ENCODE measurements around the gene OR4D10.
"Not testable (repeated sequence)": the region's sequence is repeated elsewhere in the genome, so short reads cannot be mapped to it uniquely, and the experiment has no call there.

OR4D10 gene

DNA sequence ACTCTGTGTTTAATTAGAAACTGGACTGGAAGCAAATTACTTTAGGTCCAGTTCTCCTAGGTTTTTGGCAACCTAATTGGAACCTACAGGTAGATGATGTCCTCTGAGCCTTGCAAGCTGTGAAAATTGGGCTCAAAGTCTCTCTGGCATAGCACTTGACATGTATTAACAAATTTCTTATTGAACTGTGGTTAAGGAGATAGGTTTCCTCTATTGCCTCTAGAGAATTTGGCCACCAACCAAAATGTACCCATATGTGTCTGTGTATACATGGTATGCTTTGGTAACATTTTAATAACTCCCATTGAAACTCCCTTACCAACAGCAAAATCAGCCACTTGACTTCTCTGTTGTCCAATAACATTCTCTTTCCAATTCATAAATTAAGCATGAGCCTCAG lies at the start of gene OR4D10:
Gene OR4D10, plus strand, starts transcription at position 301 of the 400 bp plus-strand sequence. CDS start 4,115 bp downstream, outside the sequence.
- H3K9me3 Mint-ChIP-seq: no peaks in the 10 kb centered on the region
- H3K4me1 Mint-ChIP-seq: no peaks in the 10 kb centered on the region
- H3K27ac Mint-ChIP-seq: no peak within 1 kb of the TSS
- H3K27me3 Mint-ChIP-seq: peaks cover 17% of the 10 kb centered on the region
- no peak within 1 kb of the TSS for H3K4me3 Mint-ChIP-seq
- ATAC-seq (no peak), DNase-seq (no peak)

GRCh38 chr11:59423835-59424234 lies 49.3 kb upstream of the OR4D10 start:
- no peak overlapping the region for H3K27ac Mint-ChIP-seq
- H3K4me3 Mint-ChIP-seq: no peak overlapping the region
- no peaks in the 10 kb centered on the region for H3K4me1 Mint-ChIP-seq
- DNase-seq (no peak), ATAC-seq (no peak)
- H3K9me3 Mint-ChIP-seq: no peaks in the 10 kb centered on the region
- no peaks in the 10 kb centered on the region for H3K27me3 Mint-ChIP-seq

GRCh38 chr11:59425131-59425530 lies 48.0 kb upstream of the OR4D10 start:
- H3K27ac Mint-ChIP-seq: no peak overlapping the region
- H3K27me3 Mint-ChIP-seq: no peaks in the 10 kb centered on the region
- ATAC-seq (no peak), DNase-seq (no peak)
- H3K9me3 Mint-ChIP-seq: no peaks in the 10 kb centered on the region
- H3K4me3 Mint-ChIP-seq: no peak overlapping the region
- no peaks in the 10 kb centered on the region for H3K4me1 Mint-ChIP-seq

DNA sequence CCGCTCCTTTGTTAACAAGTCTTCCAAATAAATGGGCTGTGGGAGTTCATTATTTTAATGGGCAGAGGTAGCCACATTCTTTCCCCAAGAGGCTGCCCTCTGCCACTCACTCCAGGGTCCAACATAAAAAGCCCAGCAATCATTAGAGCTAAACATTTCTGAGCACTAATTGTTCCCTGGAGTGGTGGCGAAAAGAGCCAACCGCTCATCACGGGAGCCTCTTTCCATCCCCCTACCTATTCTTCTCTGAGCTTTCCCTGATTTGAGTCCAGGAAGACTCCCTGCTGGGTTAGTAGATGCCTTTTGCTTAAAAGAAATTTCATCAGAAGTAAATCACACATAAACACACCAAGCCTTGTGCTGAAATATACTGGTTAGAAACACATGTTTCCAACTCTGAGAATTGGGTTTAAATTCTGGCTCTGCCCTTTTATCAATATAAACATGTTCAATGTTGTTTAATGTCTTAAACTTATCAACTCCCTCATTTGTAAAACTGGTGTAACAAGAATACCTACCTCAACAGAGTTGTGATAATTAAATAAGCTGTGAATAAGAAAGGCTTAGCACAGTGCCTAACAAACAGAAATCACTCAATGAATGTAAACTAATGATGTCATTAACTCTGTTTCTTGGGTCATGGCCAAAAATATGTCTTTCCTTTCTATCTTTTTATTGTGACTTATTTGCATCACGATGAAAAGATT lies 46.6 kb upstream of the OR4D10 start, which contains the start of gene OR5A2:
Gene OR5A2, minus strand, starts transcription at position 53 of the 707 bp plus-strand sequence. CDS start 3,460 bp downstream, outside the sequence.
- Mint-ChIP-seq H3K9me3 (no peaks in the 10 kb centered on the region), H3K4me3 (no peak within 1 kb of the TSS), H3K27ac (no peak within 1 kb of the TSS), H3K4me1 (no peaks in the 10 kb centered on the region), H3K27me3 (no peaks in the 10 kb centered on the region)
- ATAC-seq (no peak), DNase-seq (no peak)

DNA sequence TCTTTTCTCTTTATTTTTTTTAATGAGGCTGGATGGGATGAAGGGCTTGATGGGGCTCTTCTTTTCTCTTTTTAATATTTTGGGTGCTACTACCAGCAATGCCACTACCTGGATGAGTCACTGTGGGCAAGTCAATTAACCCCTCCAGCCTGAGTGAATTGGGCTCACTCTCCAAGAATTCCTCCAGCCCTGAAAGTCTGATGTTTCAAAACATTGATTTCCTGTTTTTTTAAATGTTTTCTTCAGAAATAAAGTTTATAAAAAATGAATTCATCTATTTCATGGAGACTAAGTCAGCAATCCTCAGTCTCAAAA lies 46.1 kb upstream of the OR4D10 start:
- ATAC-seq: no peak
- Mint-ChIP-seq H3K4me1 (no peaks in the 10 kb centered on the region), H3K27ac (no peak overlapping the region), H3K9me3 (no peaks in the 10 kb centered on the region), H3K27me3 (no peaks in the 10 kb centered on the region), H3K4me3 (no peak overlapping the region)
- no peak for DNase-seq

GRCh38 chr11:59429924-59430516 lies 43.1 kb upstream of the OR4D10 start:
- no peaks in the 10 kb centered on the region for H3K27me3 Mint-ChIP-seq
- DNase-seq: peak; percentile 31 to 45
- no peaks in the 10 kb centered on the region for H3K4me1 Mint-ChIP-seq

DNA sequence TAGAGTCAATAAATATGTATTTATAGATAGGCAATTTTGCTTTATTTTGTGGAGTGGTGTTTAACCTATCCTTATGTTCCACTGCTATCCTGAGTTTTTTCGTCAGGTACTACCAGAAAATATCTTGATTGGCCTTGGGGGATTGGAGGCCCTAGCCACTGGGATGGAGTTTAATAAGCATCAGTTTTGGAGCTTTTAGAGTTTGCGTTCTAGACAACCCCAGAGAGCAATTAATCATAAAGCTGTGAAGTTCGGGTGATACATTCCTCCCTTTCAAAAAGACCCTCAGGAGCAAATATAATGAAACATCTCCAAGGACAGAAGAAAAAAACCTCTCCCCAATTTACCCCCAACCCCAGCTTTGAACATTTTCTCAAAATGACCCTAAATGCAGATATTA lies 36.9 kb upstream of the OR4D10 start, which contains the start of gene OR5A1:
Gene OR5A1, plus strand, starts transcription at position 301 of the 400 bp plus-strand sequence. CDS start 6,700 bp downstream, outside the sequence.
- Mint-ChIP-seq H3K4me3 (no peak within 1 kb of the TSS), H3K9me3 (no peaks in the 10 kb centered on the region), H3K27me3 (no peaks in the 10 kb centered on the region), H3K4me1 (no peaks in the 10 kb centered on the region), H3K27ac (no peak within 1 kb of the TSS)
- DNase-seq (no peak), ATAC-seq (no peak)

More at GRCh38 chr11:59429924-59430516, 43.1 kb upstream of the OR4D10 start:
- Mint-ChIP-seq H3K27ac (no peak overlapping the region), H3K9me3 (no peaks in the 10 kb centered on the region), H3K4me3 (no peak overlapping the region)
- peak; percentile 81 for ATAC-seq

- Mint-ChIP-seq H3K4me1 (no peaks in the 10 kb centered on the region), H3K9me3 (no peaks in the 10 kb centered on the region), H3K4me3 (no peak overlapping the region), H3K27ac (no peak overlapping the region), H3K27me3 (no peaks in the 10 kb centered on the region)
- DNase-seq (no peak), ATAC-seq (no peak)
These were observed 35.3 kb upstream of the OR4D10 start for GRCh38 chr11:59437770-59438169.

- H3K9me3 Mint-ChIP-seq, H3K4me3 Mint-ChIP-seq, H3K27ac Mint-ChIP-seq, H3K4me1 Mint-ChIP-seq, ATAC-seq, DNase-seq: not testable (repeated sequence)
- H3K27me3 Mint-ChIP-seq: peaks cover 20% of the 10 kb centered on the region
These were observed 27.5 kb upstream of the OR4D10 start for GRCh38 chr11:59445624-59446023.

DNA sequence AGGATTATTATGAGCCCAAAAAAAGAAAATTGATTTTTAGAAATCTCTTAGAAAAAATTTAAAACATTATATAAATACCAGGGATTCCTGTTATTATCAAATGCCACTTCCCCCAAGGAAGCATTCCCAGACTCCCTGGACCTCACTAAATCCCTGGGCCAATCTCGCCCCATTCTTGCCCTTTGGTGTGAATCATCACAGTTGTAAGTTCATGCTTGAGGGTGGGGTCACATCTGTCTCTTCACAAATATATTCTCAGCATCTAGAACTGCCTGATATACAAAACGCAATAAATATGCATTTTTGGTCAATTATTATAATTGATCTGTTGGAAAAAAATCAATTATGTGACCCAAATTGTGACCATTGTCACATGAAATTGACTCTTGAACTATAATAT lies 24.6 kb upstream of the OR4D10 start:
- Mint-ChIP-seq H3K27ac (no peak overlapping the region), H3K27me3 (peaks cover 20% of the 10 kb centered on the region), H3K9me3 (peaks cover 0 to 8% of the 10 kb centered on the region in 2 donors), H3K4me1 (no peaks in the 10 kb centered on the region), H3K4me3 (no peak overlapping the region)
- DNase-seq: no peak
- no peak for ATAC-seq

DNA sequence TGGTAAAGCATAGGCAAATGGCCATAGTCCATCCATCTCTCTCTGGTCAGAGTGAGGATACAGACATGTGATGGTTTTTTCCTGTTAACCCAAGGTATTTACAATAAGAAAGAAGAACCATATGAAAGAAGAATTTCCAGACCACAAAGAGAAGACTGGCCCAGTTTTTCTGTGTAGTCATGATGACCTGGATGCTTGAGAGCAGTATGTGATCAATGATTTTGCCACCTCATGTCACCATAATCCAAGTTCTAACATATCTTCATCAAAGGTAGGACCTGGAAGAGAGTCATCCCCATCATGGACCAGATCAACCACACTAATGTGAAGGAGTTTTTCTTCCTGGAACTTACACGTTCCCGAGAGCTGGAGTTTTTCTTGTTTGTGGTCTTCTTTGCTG lies 16.5 kb upstream of the OR4D10 start, which contains the start of gene OR4D6:
Gene OR4D6, plus strand, starts transcription at position 301 of the 400 bp plus-strand sequence. Its CDS starts 0 bp downstream, at position 301.
- Mint-ChIP-seq H3K4me1 (no peaks in the 10 kb centered on the region), H3K27ac (no peak within 1 kb of the TSS), H3K9me3 (no peaks in the 10 kb centered on the region), H3K27me3 (peaks cover 11% of the 10 kb centered on the region), H3K4me3 (no peak within 1 kb of the TSS)
- DNase-seq: no peak
- ATAC-seq: no peak

GRCh38 chr11:59459916-59460315 lies 13.2 kb upstream of the OR4D10 start:
- no peak for ATAC-seq
- Mint-ChIP-seq H3K27me3 (peaks cover 26% of the 10 kb centered on the region), H3K4me3 (no peak overlapping the region)

GRCh38 chr11:59463190-59463641 lies 9.9 kb upstream of the OR4D10 start:
- ATAC-seq (no peak), DNase-seq (no peak)
- no peaks in the 10 kb centered on the region for H3K4me1 Mint-ChIP-seq
- no peaks in the 10 kb centered on the region for H3K9me3 Mint-ChIP-seq
- no peak overlapping the region for H3K4me3 Mint-ChIP-seq
- H3K27ac Mint-ChIP-seq: no peak overlapping the region
- peaks cover 20% of the 10 kb centered on the region for H3K27me3 Mint-ChIP-seq

More at GRCh38 chr11:59459916-59460315, 13.2 kb upstream of the OR4D10 start:
- Mint-ChIP-seq H3K4me1 (no peaks in the 10 kb centered on the region), H3K27ac (no peak overlapping the region), H3K9me3 (no peaks in the 10 kb centered on the region)
- no peak for DNase-seq

- no peak for ATAC-seq
These were observed 2.1 kb downstream of the OR4D10 start for GRCh38 chr11:59475176-59475575.

GRCh38 chr11:59479906-59480305 lies 6.8 kb downstream of the OR4D10 start:
- Mint-ChIP-seq H3K4me3 (no peak overlapping the region), H3K27me3 (peaks cover 14% of the 10 kb centered on the region), H3K4me1 (no peaks in the 10 kb centered on the region), H3K27ac (no peak overlapping the region), H3K9me3 (no peaks in the 10 kb centered on the region)
- no peak for ATAC-seq
- no peak for DNase-seq

More at GRCh38 chr11:59475176-59475575, 2.1 kb downstream of the OR4D10 start:
- Mint-ChIP-seq H3K27me3 (peaks cover 27% of the 10 kb centered on the region), H3K4me1 (no peaks in the 10 kb centered on the region), H3K4me3 (no peak overlapping the region), H3K27ac (no peak overlapping the region), H3K9me3 (no peaks in the 10 kb centered on the region)
- DNase-seq: no peak

DNA sequence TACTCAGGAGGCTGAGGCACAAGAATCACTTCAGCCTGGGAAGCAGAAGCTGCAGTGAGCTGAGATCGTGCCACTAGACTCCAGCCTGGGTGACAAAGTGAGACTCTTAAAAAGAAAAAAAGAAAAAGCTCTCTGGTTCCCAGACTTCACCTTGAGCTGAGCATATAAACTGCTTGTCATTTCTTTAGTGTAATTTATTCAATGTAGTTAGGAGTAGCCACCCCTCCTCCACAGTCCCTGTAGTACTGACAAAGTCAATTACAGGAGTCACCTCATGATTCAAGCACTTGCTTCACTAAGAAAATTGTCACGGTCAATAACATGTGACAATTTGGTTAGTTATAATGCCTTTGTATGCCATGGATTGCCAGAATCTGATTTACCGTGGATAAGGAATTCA lies 7.2 kb downstream of the OR4D10 start:
- H3K27me3 Mint-ChIP-seq: peaks cover 14% of the 10 kb centered on the region
- DNase-seq (no peak), ATAC-seq (no peak)
- H3K4me1 Mint-ChIP-seq: no peaks in the 10 kb centered on the region
- no peak overlapping the region for H3K27ac Mint-ChIP-seq
- H3K4me3 Mint-ChIP-seq: no peak overlapping the region
- H3K9me3 Mint-ChIP-seq: no peaks in the 10 kb centered on the region
